GM19372 (cell line): ENCODE measurements around the gene TMEM138.

Source experiments
- ATAC-seq: cut with Tn5 transposase; IDR thresholded peaks from one replicate; pipeline ENCODE4 v1.9.1; 2021; ENCODE audit warnings: mild to moderate bottlenecking, low read depth, moderate library complexity; ENCODE audit not compliant: unreplicated experiment

The TMEM138 gene

DNA sequence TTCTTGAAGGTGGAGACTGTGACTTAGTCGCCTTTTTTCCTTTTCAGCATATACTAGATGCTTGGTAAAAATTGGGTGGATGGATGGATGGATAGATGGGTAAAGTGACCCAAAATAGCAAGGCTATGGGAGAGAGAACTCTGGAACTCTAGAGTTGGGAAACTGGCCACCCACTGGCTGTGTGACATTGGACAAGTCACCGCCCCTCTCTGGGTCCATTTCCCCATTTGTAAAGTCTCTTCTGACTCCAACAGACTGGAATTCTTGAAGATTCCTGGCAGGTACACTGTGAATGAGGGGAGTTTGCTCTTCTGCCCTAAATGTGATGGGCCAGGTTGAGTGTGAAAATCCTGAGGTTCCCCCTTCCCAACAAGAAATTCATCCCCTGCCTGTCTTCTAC, 21.2 kb upstream of the TMEM138 start:
- no peak for ATAC-seq

GRCh38 chr11:61341706-61342105, 20.5 kb upstream of the TMEM138 start:
- no peak for ATAC-seq

- ATAC-seq: no peak
Measured at GRCh38 chr11:61342207-61342803, 19.9 kb upstream of the TMEM138 start.

- no peak for ATAC-seq
Measured at GRCh38 chr11:61343792-61344745, 18.1 kb upstream of the TMEM138 start.

DNA sequence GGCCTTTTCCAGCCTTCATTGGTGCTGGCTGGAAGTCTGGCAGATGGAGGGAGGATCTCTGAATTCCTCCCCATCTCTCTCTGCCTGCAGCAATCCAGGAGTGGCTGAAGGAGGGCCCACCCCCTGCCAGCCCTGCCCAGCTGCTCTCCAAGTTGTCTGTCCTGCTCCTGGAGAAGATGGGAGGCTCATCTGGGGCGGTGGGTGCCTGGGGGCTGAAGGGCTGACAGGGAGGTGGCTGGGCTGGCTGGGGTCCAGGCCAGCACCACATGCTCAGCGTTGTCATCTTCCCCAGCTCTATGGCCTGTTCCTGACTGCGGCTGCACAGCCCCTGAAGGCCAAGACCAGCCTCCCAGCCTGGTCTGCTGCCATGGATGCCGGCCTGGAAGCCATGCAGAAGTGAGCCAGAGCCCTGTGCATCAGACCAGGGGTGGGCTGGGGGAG, 17.0 kb upstream of the TMEM138 start:
- ATAC-seq: no peak

DNA sequence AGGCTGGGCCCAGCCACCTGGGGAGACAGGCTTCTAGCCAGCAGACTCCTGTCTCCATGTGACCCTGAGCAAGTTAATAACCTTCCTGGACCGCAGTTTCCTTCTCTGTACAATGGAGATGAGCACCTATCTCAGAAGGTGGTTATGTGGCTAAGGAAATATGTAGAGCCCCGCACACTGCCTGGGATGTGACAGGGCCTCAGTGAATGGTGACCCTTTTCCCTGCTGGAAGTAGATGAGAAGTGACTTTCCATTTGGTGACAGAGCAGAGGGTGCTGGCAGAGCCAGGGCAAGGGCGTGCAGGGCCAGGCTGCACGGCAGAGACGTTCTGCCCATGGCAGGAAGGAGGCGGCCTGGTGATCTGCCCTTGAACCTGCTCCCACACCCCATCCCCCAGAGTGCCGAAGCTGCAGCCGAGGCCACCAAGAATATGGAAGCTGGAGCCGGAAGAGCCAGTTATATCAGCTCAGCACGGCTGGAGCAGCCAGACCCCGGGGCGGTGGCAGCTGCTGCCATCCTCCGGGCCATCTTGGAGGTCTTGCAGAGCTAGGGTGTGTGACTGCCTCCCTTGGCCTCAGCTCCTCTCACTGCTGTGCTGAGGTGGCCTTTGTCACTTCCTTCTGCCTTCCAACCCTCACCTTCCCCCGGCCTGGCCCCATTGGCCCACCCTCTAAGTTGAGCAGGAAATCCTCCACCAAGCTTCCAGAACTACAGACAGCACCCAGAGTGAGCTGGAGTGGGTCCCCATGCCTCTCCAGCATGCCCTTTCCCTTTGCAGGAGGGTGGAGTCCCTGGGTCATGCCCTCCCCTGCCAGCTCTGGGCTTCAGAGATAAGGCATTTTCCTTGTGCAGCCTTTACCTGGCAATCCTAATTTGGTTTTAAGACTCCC, 16.0 kb upstream of the TMEM138 start:
- ATAC-seq: no peak

DNA sequence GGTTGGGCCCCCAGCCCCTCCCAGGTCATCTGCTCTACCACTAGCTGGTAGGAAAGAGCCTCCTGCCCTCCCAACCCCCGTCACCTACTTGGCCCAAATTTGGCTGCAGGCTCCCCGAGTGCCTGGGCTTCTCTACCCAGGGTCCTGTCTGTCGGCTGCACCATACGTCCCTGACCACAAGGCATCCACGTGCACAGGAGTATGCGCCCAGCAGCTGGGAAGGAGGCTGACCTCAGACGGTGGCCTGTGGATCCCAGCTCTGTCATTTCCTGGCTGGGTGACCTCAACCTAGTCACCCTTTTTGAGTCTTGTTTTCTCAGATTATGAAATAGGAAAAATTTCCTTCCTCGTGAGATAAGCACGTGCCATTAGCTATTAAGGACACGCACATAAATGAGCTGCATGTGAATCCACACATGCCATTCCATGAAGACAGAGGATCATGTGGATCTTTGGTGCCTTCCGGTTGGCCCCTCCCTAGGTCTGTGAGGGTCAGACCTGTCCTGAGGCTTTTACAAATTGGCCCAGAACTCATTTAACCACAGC, 14.2 kb upstream of the TMEM138 start:
- ATAC-seq: no peak

- ATAC-seq: no peak
Measured at GRCh38 chr11:61349189-61349751, 12.9 kb upstream of the TMEM138 start.

- ATAC-seq: no peak
Measured at GRCh38 chr11:61349916-61350315, 12.3 kb upstream of the TMEM138 start.

DNA sequence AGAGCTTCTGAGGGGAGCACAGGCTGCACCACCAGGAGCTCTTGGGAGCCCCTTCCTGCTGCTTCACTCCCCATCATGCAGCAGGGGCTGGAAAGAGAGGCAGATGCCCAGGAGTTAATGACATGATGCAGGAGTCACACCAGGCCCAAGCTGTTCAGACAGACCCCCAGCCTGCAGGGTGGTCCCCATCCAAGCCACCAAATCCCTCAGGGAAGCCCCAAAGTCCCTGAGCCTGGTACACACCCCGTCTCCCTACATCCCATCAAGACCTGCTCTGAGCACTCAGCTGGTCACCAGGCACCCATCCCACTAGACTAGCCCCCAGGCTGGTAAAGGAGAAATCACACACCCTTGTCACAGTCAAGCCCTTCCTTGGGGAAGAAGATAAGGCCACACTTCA, 11.8 kb upstream of the TMEM138 start:
- ATAC-seq: no peak

- ATAC-seq: no peak
Measured at GRCh38 chr11:61350803-61351202, 11.4 kb upstream of the TMEM138 start.

- ATAC-seq: no peak
Measured at GRCh38 chr11:61352038-61352437, 10.1 kb upstream of the TMEM138 start.

DNA sequence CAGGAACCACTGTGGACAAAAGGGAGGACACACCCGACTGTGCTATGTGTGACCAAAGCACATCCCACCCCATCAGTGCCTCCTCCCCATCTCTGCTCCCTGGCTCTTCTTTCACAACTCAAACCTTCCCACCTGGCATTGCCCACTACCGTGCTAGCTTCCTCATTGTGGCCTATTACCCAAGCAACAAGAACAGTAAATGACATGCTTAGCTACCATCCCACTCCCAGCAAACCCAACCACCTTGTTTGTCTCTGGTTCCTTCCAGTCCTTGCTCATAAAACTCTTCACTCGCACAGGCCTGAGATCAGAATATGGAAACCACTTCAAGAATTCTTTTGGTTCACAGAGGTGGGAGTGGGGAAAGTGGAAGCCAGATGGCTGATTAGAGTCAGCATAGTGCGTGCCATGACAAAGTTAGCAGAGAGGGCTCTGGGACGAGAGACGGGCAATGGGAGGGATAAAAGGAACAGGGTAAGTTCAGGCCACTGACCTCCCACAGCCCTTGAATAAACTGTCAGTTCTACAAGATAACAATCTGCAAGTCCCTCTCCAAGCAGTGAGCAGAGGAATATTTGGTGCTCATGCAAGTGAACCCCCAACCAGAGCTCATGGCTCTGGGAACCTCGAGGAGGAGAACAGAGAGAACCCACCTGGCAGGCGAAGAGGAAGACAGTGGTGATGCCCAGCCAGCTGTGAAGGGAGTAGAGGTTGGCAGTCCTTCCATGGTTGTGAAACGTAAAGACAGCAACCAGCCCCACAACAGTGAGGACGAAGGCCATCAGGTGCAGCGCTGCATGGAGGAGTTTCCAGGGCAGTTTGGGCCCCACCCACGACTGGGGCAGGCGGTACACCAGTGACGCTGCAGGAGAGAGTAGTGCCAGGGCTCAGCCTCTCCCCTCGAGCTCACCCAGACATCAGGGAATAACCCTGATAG, 8.8 kb upstream of the TMEM138 start:
- no peak for ATAC-seq

DNA sequence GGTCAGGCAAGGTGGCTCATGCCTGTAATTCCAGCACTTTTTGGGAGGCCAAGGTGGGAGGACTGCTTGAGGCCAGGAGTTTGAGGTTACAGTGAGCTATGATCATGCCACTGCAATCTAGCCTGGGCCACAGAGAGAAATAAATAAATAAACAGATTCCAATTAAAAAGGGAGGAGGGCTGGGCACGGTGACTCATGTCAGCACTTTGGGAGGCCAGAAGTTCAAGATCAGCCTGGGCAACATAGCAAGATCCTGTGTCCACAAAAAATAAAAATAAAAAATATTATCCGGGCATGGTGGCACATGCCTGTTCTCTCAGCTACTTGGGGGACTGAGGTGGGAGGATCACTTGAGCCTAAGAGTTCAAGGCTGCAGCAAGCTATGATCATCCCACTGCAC, 8.0 kb upstream of the TMEM138 start:
- ATAC-seq: no peak

DNA sequence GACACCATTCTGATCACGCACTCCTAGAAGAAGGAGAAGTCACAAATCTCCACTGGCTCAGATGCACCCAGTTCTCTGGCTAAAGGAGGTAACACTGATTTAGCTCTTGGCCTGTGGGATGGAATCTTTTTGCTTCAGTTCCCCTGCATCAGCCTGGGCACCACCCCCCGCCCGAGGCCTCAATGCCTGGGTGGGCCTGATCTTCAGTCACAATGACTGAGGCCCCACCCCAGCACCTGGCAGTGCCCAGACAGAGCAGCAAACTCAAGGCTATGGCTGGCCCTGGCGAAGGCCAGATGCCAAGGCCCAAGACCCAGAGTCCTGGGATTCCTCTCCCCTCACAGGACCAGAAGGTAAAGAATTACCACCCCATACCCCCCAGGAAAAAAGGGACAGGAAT, 5.5 kb upstream of the TMEM138 start:
- ATAC-seq: no peak

DNA sequence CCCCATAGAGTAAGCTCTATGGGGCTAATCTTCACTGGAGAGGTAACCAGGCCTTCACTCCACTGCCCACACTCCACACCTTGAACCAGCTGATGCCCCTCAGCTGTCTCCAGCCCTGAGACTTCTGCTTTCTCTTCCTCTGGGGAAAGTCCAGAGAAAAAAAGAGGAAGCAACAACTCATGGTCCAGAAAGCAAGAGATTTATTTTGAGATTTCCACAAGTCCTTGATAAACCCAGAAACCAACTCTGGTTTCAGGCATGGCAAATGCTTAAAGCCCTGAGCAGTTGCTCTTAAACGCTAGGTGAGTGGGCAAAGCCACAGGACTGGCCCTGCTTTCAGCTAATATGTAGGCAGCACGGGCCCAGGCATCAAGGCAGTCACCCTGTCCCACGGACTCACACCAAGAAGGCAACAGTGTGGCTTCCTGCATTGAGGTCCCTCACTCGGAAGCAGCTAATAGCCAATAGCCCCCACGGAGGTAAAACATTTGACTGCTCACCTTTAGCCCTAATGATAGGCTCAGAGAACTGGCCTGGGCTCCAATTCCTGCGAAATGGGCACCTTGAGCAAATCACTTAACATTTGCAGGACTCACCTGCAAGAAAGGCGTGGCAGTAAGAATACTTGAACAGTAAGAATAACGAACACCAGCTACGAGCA, 4.8 kb upstream of the TMEM138 start:
- ATAC-seq: no peak

GRCh38 chr11:61357894-61358239, 4.3 kb upstream of the TMEM138 start:
- no peak for ATAC-seq

GRCh38 chr11:61358566-61358965, 3.6 kb upstream of the TMEM138 start:
- ATAC-seq: no peak

GRCh38 chr11:61359516-61359915, 2.7 kb upstream of the TMEM138 start:
- no peak for ATAC-seq
